GM19452 (cell line): Measurements from ENCODE around the gene VTI1B.
A peak's percentile ranks its signal among the peaks of the same experiment; 100 is the strongest.
"Not testable (repeated sequence)": the region's sequence is repeated elsewhere in the genome, so short reads cannot be mapped to it uniquely, and the experiment has no call there.

ENCODE experiments used
- ATAC-seq: cut with Tn5 transposase; IDR thresholded peaks from one replicate; pipeline ENCODE4 v1.9.1; 2021; ENCODE audit not compliant: unreplicated experiment

Gene VTI1B

DNA sequence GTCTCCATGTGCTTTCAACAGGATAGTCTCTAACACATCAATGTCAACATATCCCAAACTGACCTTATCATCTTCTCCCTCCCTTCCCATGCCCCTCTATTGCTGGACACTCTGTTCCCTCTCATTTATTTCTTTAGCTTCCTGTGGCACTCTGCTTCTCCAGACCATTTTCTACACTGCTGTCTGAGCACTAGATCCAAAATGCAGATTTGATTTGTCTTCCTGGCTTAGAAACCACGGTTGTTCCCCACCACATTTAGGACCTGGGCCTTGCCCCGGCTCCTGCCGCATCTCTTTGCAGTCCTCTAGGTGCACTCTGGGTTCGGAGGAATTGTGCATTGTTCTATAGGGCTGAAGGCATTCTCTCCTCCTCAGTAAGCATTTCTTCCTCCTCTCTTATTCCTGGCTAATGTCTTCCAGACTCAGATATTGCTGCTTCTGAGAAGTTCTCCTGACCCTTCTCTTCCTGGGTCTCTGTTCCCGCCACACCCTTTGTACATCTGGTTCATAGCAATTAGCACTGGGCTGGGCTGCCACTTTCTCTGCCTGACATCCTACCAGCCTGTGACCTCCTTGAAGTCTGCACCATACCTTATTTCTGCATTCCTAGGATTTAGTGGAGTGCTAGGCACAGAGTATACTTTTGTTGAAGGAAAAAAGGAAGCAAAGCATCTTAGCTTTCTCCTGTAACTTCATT is 40.8 kb downstream of the VTI1B start:
- no peak for ATAC-seq

DNA sequence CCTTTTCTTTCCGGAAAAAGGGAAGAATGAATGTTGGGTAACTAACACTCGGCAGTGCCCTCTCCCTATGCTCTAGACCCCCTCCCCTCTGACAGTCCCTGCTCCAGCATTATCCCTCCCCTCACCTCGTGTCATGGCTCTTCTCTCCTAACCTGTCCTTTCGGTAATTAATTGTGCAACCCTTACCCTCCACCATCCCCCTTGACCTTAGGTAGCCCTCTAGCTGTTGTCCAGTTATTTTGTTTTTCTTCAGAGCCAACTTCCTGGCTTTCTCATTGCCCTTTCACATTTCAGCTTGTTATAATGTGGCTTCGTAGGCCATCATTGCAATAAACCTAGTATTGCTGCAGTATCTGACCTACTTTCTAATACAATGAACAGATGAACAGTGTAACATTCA is 43.5 kb downstream of the VTI1B start:
- ATAC-seq: no peak

DNA sequence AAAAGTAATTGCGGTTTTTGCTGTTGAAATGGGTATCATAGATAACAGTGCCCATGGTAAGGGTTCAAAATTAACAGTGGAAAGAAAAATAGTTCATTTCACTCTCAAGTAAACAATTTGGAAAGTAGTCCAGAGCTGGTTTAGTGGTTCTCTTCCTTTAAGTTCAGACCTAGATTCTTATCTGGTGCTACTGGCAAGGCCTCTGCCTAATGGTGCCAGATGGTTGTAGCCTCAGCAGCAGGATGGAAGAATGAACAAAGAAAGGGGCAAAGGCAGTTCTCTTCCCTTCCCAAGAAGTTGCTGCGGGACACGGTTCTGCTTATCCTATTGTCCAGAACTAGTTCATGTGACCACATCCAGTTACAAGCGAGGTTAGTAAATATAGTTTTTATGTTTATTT is 44.2 kb downstream of the VTI1B start:
- ATAC-seq: no peak

DNA sequence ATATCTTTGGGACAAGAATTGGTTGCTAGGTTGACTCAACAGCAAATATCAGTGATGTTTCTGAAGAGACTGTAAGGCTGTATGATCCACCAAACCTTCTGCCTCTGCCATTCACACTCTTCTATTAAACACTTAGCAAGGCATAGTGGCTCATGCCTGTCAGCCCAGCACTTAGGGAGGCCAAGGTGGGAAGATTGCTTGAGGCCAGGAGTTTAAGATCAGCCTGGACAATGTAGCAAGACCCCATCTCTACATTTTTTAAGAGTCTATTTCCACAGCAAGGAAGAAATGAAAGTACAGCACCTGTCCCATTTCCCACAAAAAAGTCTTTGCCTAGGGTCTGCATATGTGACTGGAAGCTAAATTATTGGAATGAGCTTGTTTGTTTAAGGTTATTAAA is 46.9 kb downstream of the VTI1B start:
- ATAC-seq: no peak

DNA sequence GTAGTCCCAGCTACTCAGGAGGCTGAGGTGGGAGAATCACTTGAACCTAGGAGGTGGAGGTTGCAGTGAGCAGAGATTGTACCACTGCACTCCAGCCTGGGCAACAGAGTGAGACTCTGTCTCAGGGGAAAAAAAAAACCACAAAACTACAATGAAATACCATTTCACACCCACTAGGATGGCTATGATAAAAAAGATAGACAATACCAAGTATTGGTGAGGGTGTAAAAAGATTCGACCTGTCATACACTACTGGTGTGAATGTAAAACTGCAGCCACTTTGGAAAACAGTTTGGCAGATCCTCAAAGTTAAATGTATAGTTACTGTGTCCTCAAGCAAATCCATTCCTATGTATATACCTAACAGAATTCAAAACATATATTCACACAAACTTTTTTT is 48.3 kb downstream of the VTI1B start:
- not testable (repeated sequence) for ATAC-seq

DNA sequence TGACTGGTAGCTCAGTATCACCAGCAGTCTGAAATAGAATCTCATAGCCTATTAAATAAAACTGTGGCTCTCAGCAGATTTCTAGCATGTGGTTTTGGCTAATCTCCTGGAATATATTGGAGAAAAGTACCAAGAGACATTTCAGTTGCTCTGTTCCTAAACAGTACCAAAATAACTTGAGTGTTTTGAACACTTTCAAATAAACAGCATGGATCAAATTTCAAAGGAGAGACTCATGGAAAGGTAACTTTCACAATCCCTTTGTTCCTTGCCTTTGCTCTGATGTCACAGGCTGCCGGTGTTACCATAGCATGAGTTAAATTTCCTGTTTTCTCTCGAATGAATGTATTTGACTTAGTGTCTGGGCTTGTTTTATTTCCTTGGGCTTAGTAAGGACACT is 51.3 kb downstream of the VTI1B start:
- ATAC-seq: no peak

DNA sequence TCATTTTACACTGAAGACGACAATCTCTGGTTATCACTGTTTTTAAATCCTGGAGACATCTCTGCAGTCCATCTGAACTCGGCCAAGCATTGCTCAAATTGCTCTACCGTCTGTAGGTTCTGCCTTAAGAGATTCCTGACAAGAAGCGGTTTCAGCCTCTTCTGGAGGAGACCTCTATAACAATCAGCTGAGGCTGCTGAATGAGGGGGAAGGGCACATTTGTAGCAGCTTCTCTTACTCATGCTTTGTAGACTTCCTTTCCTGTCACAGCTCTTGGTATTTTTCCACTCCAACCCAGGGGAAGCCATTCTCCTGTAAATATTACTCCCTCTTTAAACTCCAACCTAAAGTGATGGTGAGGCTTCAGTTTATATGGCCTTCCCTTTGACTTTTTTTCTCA is 51.8 kb downstream of the VTI1B start:
- ATAC-seq: no peak

DNA sequence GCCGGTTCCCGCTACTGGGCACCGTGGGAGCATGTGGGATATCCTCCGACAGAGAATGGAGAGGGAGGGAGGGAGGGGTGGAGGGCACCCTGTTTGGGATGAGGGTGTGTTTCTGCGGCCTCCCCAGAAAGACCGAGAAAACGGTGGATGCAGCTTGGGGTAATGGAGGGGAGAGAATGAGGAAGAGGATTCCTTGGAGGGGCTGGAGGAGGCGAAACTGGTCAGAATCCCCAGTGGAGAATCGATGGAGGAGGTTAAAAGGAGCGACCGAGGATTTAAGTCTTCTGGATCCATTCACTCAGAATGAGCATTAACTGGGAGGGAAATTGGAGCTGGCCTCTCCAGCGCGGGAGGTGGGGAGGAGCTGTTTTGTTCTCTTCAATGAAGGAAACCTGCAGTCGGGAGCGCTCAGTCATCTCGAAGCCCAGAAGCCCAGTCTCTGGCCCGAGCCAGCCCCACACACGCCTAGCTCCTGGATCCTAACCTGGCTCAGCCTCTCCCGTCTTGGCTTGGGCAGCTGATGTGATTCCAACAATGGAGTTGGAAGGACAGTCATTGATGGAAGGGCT is 54.1 kb downstream of the VTI1B start:
- ATAC-seq: no peak

DNA sequence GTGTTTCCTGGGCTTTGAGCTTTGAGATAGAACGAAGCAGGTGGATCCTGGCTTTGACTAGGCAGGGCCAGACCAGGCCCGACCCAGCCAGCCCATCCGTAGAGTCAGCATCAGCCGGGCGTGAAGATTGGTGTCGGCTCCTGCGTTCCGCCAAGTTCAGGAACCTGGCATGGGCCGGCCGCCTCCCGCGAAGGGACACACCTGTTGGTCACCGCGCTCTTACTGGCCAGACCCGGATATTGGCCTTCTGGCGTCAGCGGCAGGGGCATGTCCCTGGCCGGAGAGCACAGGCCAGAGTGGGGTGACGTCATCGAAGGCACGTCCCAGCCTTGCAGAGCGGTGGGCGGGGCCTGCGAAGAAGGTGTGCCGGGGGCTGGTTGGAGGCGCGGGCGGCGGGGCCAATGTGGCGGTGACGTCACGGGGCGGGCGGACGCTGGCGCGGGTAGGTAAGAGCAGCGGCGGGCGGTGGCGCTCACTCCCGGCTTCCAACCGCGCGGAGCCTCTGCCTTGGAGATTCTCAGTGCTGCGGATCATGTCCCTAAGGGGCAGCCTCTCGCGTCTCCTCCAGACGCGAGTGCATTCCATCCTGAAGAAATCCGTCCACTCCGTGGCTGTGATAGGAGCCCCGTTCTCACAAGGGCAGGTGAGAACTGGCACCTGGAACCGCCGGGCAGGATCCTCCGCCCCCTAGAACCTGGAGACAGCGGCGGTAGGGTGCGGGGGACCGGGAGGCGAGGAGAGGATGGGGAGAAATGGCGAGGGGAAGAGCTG is 54.8 kb downstream of the VTI1B start, which contains the start of gene ARG2:
Gene ARG2, plus strand, starts transcription at position 475 of the 771 bp plus-strand sequence. Its CDS starts 58 bp downstream, at position 533.
- peak; percentile 94 for ATAC-seq

DNA sequence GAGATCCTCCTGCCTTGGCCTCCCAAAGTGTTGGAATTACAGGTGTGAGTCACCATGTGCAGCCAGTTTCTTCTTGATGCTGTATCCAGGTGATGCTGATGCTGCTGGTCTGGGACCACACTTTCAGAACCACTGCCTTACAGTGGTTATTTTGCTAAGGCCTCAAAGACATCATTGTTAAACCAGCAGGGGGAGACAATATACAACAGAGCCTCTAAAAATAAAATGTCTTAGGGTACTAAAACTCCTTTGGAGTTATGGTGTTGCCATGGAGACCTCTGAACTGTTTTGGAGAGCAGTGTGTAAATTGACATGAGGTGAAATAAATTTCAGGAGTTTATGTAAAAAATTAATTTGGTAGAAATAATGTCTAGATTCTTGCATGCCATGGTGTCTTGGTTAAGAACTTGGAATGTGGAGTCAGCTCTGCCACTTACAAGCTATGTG is 55.8 kb downstream of the VTI1B start:
- ATAC-seq: no peak

DNA sequence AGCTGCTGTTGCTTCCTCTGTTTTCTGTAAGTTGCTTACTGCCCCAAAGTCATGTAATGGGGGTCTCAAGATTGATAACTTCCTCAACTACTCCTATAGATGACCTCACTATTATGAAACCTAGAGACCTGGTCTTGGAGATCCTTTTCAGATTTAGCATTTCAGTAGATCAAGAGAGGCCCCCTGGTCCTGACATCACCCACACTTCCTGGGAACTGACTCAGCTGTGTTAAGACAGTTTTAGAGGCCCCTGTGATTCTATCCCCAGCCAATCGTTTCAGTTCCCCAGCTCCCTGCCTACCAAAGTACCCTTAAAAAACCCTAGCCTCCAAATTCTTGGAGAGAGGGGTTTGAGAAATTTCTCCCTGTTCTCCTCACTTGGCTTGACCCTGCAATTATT is 63.9 kb downstream of the VTI1B start:
- ATAC-seq: no peak

DNA sequence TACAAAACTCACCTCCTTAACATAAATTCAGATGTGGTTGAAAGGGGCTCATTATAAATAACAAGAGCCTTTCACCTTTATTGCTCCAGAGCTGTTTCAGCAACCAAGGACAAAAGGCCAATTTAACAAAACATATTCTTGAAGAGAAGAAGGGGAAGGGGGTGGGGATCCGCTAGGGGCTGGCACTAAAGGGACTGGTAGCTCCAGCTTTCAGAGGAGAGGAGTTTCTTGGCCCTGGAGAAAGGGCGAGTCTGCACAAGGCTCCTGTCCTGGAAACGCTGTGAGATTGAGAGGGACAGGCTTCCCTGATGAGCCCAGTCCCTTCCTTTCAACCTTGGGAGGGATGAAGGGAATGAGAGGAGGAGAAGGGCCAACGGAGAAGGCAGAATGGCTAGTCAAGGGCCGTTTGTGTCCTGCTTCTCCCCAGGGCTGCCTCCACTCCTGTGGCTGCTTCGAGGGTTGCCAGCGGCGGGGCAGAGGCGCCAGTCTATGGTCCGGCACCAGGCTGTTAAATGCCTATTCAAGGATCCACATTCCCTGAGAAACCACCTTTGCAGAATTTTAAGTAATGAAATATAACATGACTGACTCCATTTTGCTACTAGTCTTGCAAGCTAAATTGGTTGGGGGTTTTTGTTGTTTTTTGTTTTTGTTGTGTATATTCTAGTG is 64.7 kb downstream of the VTI1B start:
- no peak for ATAC-seq

DNA sequence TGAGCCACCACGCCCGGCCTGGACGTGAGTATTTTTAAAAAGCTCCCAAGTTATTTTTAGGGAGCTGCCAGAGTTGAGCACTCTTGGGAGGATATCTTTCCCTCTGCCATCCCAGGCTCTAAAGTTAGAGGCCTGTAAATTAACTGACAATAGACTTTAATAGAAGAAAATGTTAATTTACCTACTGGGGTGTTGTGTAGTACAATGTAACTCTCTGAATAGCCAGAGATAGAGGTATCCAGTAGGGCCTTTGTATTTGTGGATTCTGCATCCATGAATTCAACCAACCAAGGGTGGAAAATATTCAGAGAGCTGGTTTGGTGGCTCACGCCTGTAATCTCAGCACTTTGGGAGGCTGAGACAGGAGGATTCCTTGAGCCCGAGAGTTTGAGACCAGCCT is 66.8 kb downstream of the VTI1B start:
- ATAC-seq: no peak

DNA sequence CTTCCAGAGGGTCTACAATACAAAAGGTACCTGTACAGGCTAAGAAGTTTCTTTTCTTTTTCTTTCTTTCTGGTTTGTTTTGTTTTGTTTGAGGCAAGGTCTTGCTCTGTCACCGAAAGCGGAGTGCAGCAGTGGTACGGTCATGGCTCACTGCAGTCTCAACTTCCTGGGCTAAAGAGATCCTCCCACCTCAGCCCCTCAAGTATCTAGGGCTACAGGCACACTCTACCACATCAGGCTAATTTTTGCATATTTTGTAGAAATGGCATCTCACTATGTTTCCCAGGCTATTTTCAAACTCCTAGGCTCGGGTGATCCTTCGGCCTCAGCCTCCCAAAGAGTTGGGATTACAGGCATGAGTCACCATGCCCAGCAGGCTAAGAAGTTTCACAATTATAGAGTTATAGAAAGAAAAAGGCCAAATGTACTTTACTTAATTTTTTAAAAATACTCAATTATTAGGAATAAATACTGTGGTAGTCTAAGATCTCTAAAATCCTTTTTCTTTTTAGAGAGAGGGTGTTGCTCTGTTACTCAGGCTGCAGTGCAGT is 71.4 kb downstream of the VTI1B start:
- ATAC-seq: peak; percentile 48

DNA sequence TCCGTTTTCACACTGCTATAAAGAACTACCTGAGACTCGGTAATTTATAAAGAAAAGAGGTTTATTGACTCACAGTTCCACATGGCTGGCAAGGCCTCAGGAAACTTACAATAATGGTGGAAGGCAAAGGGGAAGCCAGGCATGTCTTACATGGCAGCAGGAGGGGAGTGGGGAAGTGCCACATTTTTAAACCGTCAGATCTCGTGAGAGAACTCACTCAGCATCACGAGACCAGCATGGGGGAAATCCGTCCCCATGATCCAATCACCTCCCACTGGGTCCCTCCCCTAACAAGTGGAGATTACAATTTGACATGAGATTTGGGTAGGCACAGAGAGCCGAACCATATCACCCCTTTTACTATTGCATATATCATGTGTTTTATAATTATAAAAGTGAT is 72.4 kb downstream of the VTI1B start:
- no peak for ATAC-seq

DNA sequence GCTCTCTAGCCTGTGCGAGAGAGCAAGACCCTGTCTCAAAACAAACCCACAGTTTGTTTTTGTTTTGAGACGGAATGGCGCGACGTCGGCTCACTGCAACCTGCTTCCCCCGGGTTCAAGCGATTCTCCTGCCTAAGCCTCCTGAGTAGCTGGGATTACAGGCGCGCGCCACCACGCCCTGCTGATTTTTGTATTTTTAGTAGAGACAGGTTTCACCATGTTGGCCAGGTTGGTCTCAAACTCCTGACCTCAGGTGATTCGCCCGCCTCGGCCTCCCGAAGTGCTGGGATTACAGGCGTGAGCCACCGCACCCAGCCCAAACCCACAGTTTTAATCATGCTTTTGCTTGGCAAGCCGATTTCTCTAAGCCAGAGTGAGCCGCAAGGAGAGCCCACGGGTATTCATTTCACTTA is 73.9 kb downstream of the VTI1B start:
- not testable (repeated sequence) for ATAC-seq

DNA sequence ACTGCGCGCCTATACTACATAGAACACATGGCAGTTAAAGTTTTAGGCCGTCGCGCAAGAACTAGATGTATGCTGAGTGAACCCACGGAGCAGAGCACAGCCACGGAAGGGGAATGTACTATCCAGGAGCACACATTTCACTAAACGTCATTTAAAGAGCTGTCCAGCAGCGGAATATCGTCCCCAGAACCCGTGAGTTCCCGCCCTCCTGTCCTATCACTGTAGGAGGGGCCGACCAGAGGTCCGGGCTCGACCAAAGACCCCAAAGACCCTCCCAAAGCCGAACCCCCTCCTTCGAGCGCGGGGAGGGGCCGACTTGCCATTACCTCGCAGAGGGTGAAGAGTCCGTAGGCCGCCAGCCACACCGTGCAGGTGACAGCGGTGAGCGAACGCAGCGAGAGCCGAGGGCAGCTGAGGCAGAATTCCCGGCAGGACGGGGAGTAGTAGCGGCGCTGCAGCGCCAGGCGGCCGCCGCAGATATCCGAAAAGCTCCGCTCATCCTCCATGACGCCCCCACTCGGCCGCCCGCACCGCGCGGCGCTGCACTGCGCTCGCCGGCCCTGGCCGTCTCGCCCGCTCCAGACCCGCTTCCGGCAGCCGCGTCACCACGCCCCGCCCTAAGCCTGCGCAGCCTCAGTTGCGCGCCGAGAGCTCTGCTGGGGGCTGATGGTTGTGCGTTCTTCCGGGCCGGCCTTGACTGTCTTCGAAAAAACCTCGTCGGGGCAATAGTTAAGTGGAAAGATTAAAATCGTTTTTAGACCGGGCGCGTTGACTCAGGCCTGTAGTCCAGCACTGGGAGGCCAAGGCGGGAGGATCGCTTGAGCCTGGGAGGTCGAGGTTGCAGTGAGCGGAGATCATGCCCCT is 74.5 kb downstream of the VTI1B start, which contains the start of gene PIGH:
Gene PIGH, minus strand, starts transcription at position 571 of the 864 bp plus-strand sequence. Its CDS starts 65 bp downstream, at position 506.
- ATAC-seq: peak; percentile 87
